PC-3 (cell line): ENCODE results near the gene UBE2D3. TPM values are rescaled to one million over a fixed set of nuclear protein-coding genes. Genes with fewer than 3 reads are reported as not detected.

Experiments used
- ATAC-seq: fragments of 200-7000 bp; cut with Tn5 transposase; 2 replicates; pipeline ENCODE4 v1.9.1; 2020; ENCODE audit warnings: mild to moderate bottlenecking, moderate library complexity
- BruUV-seq: library from RNA; stranded (reverse); fragments of 400-500 nt; replicated peaks from 2 replicates; lab custom pipeline; 2021; lab: Mats Ljungman, UMichigan
- CTCF ChIA-PET: fragments of 300-600 bp; sonication (Branson Sonifier 250); formaldehyde crosslinking; loops from one replicate; lab custom pipeline; 2022; ENCODE audit warnings: antibody characterized with exemption; lab: Charles Lee
- POLR2A ChIA-PET: fragments of 300-600 bp; sonication (Branson Sonifier 250); formaldehyde crosslinking; loops from one replicate; lab custom pipeline; 2022; ENCODE audit warnings: antibody characterized with exemption; ENCODE audit not compliant: unreplicated experiment; lab: Charles Lee
- DNase-seq: peaks from one replicate; pipeline ENCODE4 v3.0.0-alpha.2; 2015
- H2AFZ ChIP-seq: fragments of 300-600 bp; sonication (generic); 2 replicates; pipeline ENCODE4 v1.6.0; 2016; ENCODE audit warnings: antibody characterized with exemption, low read length
- H3F3A ChIP-seq: fragments of 300-600 bp; sonication (generic); one replicate; pipeline ENCODE4 v1.6.0; 2017; ENCODE audit warnings: antibody characterized with exemption, low read length, control low read depth, mild to moderate bottlenecking; ENCODE audit not compliant: unreplicated experiment
- H3K27ac ChIP-seq: fragments of 300-600 bp; sonication (generic); 2 replicates; pipeline ENCODE4 v1.5.1; 2016; ENCODE audit warnings: mild to moderate bottlenecking, low read length
- H3K27me3 ChIP-seq: fragments of 300-600 bp; sonication (generic); 2 replicates; pipeline ENCODE4 v1.6.1; 2016; ENCODE audit warnings: low read length, mixed read lengths
- H3K36me3 ChIP-seq: fragments of 300-600 bp; sonication (generic); 2 replicates; pipeline ENCODE4 v1.6.1; 2016; ENCODE audit warnings: low read depth, mixed run types, low read length, mixed read lengths
- H3K4me1 ChIP-seq: fragments of 300-600 bp; sonication (generic); 2 replicates; pipeline ENCODE4 v1.5.1; 2016; ENCODE audit warnings: low read length; ENCODE audit not compliant: insufficient read depth
- H3K4me2 ChIP-seq: fragments of 300-600 bp; sonication (generic); 2 replicates; pipeline ENCODE4 v1.6.0; 2016; ENCODE audit warnings: low read length
- H3K4me3 ChIP-seq: fragments of 300-600 bp; sonication (generic); 2 replicates; pipeline ENCODE4 v1.5.1; 2016; ENCODE audit warnings: mild to moderate bottlenecking, low read length, mixed read lengths
- H3K79me2 ChIP-seq: fragments of 300-600 bp; sonication (generic); 2 replicates; pipeline ENCODE4 v1.6.1; 2017; ENCODE audit warnings: low read length, mixed read lengths
- H3K9ac ChIP-seq: fragments of 300-600 bp; sonication (generic); 2 replicates; pipeline ENCODE4 v1.6.0; 2016; ENCODE audit warnings: mild to moderate bottlenecking, low read length
- H3K9me2 ChIP-seq: fragments of 300-600 bp; sonication (generic); replicated peaks from 2 replicates; pipeline ENCODE4 v1.6.1; 2016; ENCODE audit warnings: mixed run types, low read length, mixed read lengths
- H3K9me3 ChIP-seq: fragments of 300-600 bp; sonication (generic); 2 replicates; pipeline ENCODE4 v1.6.1; 2016; ENCODE audit warnings: low read length, mixed read lengths
- H4K20me1 ChIP-seq: fragments of 300-600 bp; sonication (generic); 2 replicates; pipeline ENCODE4 v1.6.1; 2016; ENCODE audit warnings: low read length, mixed read lengths
- EZH2 ChIP-seq: fragments of 300-600 bp; sonication (generic); IDR thresholded peaks from one replicate; pipeline ENCODE4 v1.6.1; 2017; ENCODE audit warnings: antibody characterized with exemption, mild to moderate bottlenecking, low read length; ENCODE audit not compliant: unreplicated experiment
- EZH2phosphoT487 ChIP-seq: fragments of 300-600 bp; sonication (generic); IDR thresholded peaks from 2 replicates; pipeline ENCODE4 v1.6.1; 2018; ENCODE audit warnings: mild to moderate bottlenecking, antibody characterized with exemption, low read length, borderline replicate concordance
- intact Hi-C: fragments of 100-400 bp; cut with micrococcal nuclease; formaldehyde crosslinking; loops from 2 replicates; pipeline ENCODE4 v1.9.0; 2023
- total RNA-seq: library from RNA; depleted of rRNA; stranded (reverse); fragments of >200 nt; gene quantifications from 2 replicates; pipeline ENCODE4 v1.2.3, GENCODE V29; 2014
- TF ChIP-seq, protein P1 (sequence below): fragments of 300-600 bp; sonication (generic); conservative IDR thresholded peaks from 2 replicates; pipeline ENCODE4 v1.5.1; 2017; ENCODE audit warnings: antibody characterized with exemption, low read depth, mild to moderate bottlenecking, low read length

UBE2D3 gene
- total RNA-seq, 1 experiment from 2014 or later, result 435 TPM

DNA sequence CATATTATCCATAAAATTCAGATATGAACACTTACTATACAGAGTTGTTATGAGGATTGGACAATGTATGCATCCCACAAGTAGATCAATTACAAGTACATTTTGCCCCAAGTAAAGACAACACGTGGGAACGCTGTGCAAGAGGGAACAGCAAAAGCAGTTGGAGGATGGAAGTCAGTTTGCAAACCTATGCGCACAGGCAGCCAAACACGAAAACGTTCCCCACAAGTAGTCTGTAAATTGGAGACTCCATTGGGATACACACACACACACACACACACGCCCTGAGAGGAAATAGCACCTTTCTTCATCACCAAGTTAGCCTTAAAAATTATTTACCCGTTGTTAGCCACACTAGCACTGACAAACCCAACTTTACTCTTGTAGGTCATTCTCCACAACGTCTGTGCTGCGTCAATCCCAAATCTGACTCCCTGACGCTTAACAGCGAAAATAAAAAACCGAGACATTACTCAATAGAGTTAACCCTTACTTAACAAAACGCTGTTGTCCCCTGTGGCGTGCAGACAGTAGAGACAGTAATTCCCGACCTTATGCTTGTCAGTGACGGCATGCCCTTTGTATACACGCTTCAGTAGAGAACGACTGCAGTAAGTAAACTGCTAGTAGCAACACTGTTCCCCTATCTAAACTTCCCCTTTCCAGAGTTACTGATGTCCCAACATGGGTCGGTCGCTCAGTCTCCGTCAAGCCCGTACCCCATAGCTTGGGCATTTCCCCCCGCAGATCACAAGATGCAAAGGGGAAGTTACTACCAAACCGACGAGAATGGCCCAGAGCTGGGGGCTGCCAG is 67.3 kb downstream of the UBE2D3 start:
- peak overlapping the region; percentile 95 for H3K4me3 ChIP-seq
- CTCF ChIA-PET, result no interaction called here
- H3K9ac ChIP-seq, result peak overlapping the region; percentile 75
- no peaks in the 10 kb centered on the region for H3K27me3 ChIP-seq
- intact Hi-C loops, result loop anchor here (2.0 to 5.0 kb wide), 2 partner anchors 65 to 118 kb away; no protein-coding TSS in a partner anchor
- TSS peak; percentile 43 for BruUV-seq
- DNase-seq (peak; percentile 30), ATAC-seq (peak; percentile 25)
- no peaks in the 10 kb centered on the region for H3F3A ChIP-seq
- peaks cover 39% of the 10 kb centered on the region for H3K79me2 ChIP-seq
- peaks cover 26% of the 10 kb centered on the region; the same call in 1 of the 2 replicates for H3K4me1 ChIP-seq
- H3K9me3 ChIP-seq, result no peaks in the 10 kb centered on the region
- peak overlapping the region; percentile 99 for H3K4me2 ChIP-seq
- no peaks in the 10 kb centered on the region for H3K9me2 ChIP-seq
- H2AFZ ChIP-seq, result peak overlapping the region; percentile 99
- peak overlapping the region; percentile 46 for H3K27ac ChIP-seq
- H4K20me1 ChIP-seq, result 0 out of 2 replicates have a peak, but pooled peaks cover 3% of the 10 kb centered on the region
- no peaks in the 10 kb centered on the region for H3K36me3 ChIP-seq
- POLR2A ChIA-PET, result no interaction called here
- TF ChIP-seq EZH2phosphoT487 (no peak), EZH2 (no peak)
- TF ChIP-seq, protein P1, sequence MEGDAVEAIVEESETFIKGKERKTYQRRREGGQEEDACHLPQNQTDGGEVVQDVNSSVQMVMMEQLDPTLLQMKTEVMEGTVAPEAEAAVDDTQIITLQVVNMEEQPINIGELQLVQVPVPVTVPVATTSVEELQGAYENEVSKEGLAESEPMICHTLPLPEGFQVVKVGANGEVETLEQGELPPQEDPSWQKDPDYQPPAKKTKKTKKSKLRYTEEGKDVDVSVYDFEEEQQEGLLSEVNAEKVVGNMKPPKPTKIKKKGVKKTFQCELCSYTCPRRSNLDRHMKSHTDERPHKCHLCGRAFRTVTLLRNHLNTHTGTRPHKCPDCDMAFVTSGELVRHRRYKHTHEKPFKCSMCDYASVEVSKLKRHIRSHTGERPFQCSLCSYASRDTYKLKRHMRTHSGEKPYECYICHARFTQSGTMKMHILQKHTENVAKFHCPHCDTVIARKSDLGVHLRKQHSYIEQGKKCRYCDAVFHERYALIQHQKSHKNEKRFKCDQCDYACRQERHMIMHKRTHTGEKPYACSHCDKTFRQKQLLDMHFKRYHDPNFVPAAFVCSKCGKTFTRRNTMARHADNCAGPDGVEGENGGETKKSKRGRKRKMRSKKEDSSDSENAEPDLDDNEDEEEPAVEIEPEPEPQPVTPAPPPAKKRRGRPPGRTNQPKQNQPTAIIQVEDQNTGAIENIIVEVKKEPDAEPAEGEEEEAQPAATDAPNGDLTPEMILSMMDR, result no peak

DNA sequence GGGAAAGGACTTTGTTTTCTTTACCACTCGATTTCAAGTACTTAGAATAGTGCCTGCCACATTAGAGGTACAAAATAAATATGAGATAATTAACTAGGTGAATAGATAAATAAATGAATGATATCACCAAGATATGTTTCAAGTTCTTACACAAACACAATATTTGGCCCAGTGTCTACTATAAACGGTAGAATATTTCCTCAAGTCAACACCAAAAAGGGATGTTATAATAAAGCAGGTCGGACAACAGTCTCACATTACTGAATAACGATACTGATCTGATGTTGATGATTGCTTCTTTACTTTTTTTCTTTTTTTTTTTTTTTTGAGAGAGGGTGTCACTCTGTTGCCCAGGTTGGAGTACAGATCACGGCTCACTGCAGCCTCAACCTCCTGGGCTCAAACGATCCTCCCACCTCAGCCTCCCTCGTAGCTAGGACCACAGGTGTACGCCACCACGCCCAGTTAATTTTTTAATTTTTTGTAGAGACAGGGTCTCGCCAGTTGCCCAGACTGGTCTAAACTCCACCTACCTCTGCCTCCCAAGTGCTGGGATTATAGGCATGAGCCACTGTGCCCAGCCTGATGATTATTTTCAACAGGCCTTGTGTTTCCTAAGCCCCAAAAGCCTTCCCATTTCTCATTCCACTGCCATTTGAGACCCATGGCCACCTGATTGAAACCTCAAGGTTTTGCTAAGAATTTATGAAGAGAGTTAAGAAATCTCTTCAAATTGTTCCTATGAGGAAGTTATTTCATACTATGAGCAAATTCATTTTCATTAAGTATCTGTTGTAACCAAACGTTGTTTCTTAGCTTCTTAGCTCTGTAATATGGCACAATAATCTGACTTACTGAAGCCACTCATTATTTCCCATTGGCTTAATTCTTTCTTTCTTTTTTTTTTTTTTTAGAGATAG is 68.8 kb downstream of the UBE2D3 start:
- peak overlapping the region; percentile 99; the same call in 1 of the 2 replicates for H3K4me2 ChIP-seq
- no peak for ATAC-seq

More for the DNA sequence above, 68.8 kb downstream of the UBE2D3 start:
- Histone ChIP-seq H4K20me1 (0 out of 2 replicates have a peak, but pooled peaks cover 3% of the 10 kb centered on the region), H3K9me2 (no peaks in the 10 kb centered on the region), H3K27ac (no peak overlapping the region), H3K9me3 (no peaks in the 10 kb centered on the region), H3K27me3 (no peaks in the 10 kb centered on the region), H3K9ac (no peak overlapping the region), H2AFZ (no peak overlapping the region), H3K4me1 (peaks cover 31% of the 10 kb centered on the region), H3F3A (no peaks in the 10 kb centered on the region), H3K36me3 (no peaks in the 10 kb centered on the region), H3K79me2 (peaks cover 43% of the 10 kb centered on the region), H3K4me3 (no peak overlapping the region)
- intact Hi-C loops, result loop anchor here (5.0 kb wide), 1 partner anchor 116 kb away; no protein-coding TSS in a partner anchor
- no TSS peak for BruUV-seq
- CTCF ChIA-PET, result interaction anchor here (0.7 kb wide), 1 partner anchor 43 kb away, joined by 5 read pairs; no protein-coding TSS in a partner anchor
- no peak for TF ChIP-seq EZH2phosphoT487
- TF ChIP-seq, protein P1, result no peak
- no peak for TF ChIP-seq EZH2
- POLR2A ChIA-PET, result no interaction called here
- peak; percentile 25 for DNase-seq
